Thoracic aorta (tissue), 2 donors: ENCODE data around the gene LRRC4B. TPM values are rescaled to one million over a fixed set of nuclear protein-coding genes. Genes with fewer than 3 reads are reported as not detected.

Experiments
- ATAC-seq: fragments of 150-250 bp; one replicate; pipeline ENCODE4 v1.8.0; 2017; ENCODE audit warnings: low read depth; ENCODE audit not compliant: insufficient number of reproducible peaks, low FRiP score
- DNase-seq: peaks from one replicate; pipeline ENCODE4 v3.0.0-alpha.2; 2020; ENCODE audit warnings: low spot score
- H3K27ac ChIP-seq, 2 donors: fragments of 200-600 bp; sonication (generic); 1 replicate in 1 of 2; 2 replicates in 1 of 2; pipeline ENCODE4 v1.5.1; 2016; ENCODE audit warnings: mild to moderate bottlenecking in 2 of 2, moderate library complexity in 2 of 2
- H3K27me3 ChIP-seq: fragments of 200-600 bp; sonication (generic); replicated peaks from 2 replicates; pipeline ENCODE4 v1.6.0; 2016; ENCODE audit warnings: mild to moderate bottlenecking; ENCODE audit not compliant: insufficient read depth
- H3K36me3 ChIP-seq: fragments of 200-600 bp; sonication (generic); one replicate; pipeline ENCODE4 v1.5.1; 2016
- H3K4me1 ChIP-seq, 2 donors: fragments of 200-600 bp; sonication (generic); 1 replicate in 1 of 2; 2 replicates in 1 of 2; pipeline versions ENCODE4 v1.5.1 to v1.6.0; 2016; ENCODE audit warnings: low read depth in 2 of 2, mild to moderate bottlenecking in 1 of 2; ENCODE audit not compliant: control insufficient read depth in 1 of 2
- H3K4me3 ChIP-seq: fragments of 200-600 bp; sonication (generic); 2 replicates; pipeline ENCODE4 v1.5.1; 2016; ENCODE audit warnings: mild to moderate bottlenecking
- H3K9me3 ChIP-seq: fragments of 200-600 bp; sonication (generic); 2 replicates; pipeline ENCODE4 v1.5.1; 2016
- CTCF ChIP-seq: fragments of 200-600 bp; sonication (generic); IDR thresholded peaks from one replicate; pipeline ENCODE4 v1.5.1; 2019; ENCODE audit warnings: antibody characterized with exemption
- total RNA-seq, 2 donors: library from RNA; depleted of rRNA; stranded (reverse); fragments of >200 nt; gene quantifications; one replicate each; pipeline versions ENCODE4 v1.1.0 to v1.2.3, GENCODE V29; 2016

Gene LRRC4B
- total RNA-seq, 2 donors from 2014 or later, result 5.3 to 13.7 TPM

GRCh38 chr19:50480281-50481111 is 87.7 kb downstream of the LRRC4B start:
- no peak overlapping the region for H3K4me3 ChIP-seq
- H3K36me3 ChIP-seq, result peaks cover 38% of the 10 kb centered on the region
- no peak for TF ChIP-seq CTCF
- no peaks in the 10 kb centered on the region for H3K27me3 ChIP-seq
- no peaks in the 10 kb centered on the region for H3K9me3 ChIP-seq
- ATAC-seq (no peak), DNase-seq (no peak)
- no peak overlapping the region for H3K27ac ChIP-seq
- peaks cover 8 to 17% of the 10 kb centered on the region in 2 donors for H3K4me1 ChIP-seq

DNA sequence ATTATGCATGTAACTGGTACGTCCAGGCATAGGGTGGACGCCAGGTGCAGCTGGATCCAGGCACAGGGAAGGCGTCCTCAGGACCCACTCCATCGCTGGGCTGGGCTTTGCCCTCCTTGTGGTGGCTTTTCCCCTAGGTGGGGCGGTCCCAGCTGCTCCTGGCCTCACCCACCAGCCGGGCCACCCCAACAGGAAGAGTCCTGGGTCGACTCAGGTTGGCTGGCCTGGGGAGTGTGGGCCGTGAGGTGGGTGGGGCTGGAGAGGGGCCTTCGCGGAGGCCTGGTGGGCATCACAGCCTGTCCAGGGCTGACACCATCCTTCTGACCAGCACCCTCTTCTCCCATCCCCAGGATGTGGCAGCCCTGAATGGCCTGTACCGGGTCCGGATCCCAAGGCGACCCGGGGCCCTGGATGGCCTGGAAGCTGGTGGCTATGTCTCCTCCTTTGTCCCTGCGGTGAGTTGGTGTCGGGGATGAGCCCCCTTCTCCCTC is 88.4 kb downstream of the LRRC4B start:
- no peak for DNase-seq
- no peaks in the 10 kb centered on the region for H3K27me3 ChIP-seq
- no peaks in the 10 kb centered on the region for H3K9me3 ChIP-seq
- no peak overlapping the region for H3K4me3 ChIP-seq
- no peak overlapping the region for H3K27ac ChIP-seq
- TF ChIP-seq CTCF, result no peak
- peaks cover 38% of the 10 kb centered on the region for H3K36me3 ChIP-seq
- peaks cover 8 to 17% of the 10 kb centered on the region in 2 donors for H3K4me1 ChIP-seq
- no peak for ATAC-seq

- no peak for ATAC-seq
- no peak overlapping the region for H3K27ac ChIP-seq
- H3K36me3 ChIP-seq, result peaks cover 38% of the 10 kb centered on the region
- no peak for DNase-seq
- peak; percentile 14 for TF ChIP-seq CTCF
- no peaks in the 10 kb centered on the region for H3K27me3 ChIP-seq
- no peak overlapping the region for H3K4me3 ChIP-seq
- no peaks in the 10 kb centered on the region for H3K9me3 ChIP-seq
- peaks cover 8 to 17% of the 10 kb centered on the region in 2 donors for H3K4me1 ChIP-seq
Observed at GRCh38 chr19:50478901-50479715, 89.1 kb downstream of the LRRC4B start.

DNA sequence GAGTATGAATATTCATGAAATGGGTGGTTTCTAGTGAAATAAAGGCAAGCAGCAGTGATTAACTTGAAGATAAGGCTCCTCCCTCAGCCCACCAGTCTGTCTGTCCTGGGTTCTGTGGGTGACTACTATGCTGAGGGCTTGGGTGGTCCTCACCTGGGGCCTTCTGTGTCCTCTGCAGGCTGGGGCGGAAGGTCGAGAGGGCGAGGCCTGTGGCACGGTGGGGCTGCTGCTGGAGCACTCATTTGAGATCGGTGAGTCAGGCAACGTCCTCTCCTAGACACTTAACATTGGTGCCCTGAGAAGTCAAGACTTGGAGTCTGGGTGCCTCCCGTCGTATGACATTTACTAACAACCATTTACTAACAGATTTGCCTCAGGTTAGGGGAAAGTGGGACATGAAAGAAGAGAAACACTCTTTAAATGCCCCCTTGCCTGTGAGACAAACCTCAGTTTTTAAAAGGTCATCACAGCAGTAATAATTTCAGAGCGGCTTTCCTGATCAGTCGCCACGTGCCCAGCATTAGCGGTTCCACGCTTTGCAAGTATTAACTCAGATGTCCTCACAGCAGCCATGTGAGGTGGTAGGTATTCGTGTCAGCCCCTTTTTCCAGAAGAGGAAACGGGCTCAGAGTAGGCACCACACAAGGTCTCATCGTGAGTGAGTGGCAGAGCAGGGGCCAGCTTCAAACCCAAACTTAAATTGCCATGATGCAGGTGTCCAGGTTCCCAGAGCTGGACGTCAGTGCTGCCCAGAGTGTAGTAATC is 90.3 kb downstream of the LRRC4B start:
- H3K4me3 ChIP-seq, result no peak overlapping the region
- H3K9me3 ChIP-seq, result no peaks in the 10 kb centered on the region
- H3K36me3 ChIP-seq, result peaks cover 34% of the 10 kb centered on the region
- no peaks in the 10 kb centered on the region for H3K27me3 ChIP-seq
- DNase-seq, result no peak
- H3K27ac ChIP-seq, result no peak overlapping the region
- ATAC-seq, result no peak
- TF ChIP-seq CTCF, result no peak
- peaks cover 8 to 17% of the 10 kb centered on the region in 2 donors for H3K4me1 ChIP-seq

- ATAC-seq (no peak), DNase-seq (no peak)
- H3K4me3 ChIP-seq, result peak overlapping the region; percentile 97
- no peaks in the 10 kb centered on the region for H3K27me3 ChIP-seq
- H3K9me3 ChIP-seq, result no peaks in the 10 kb centered on the region
- no peak overlapping the region for H3K27ac ChIP-seq
- TF ChIP-seq CTCF, result no peak
- peaks cover 28% of the 10 kb centered on the region for H3K36me3 ChIP-seq
- peaks cover 8 to 17% of the 10 kb centered on the region in 2 donors for H3K4me1 ChIP-seq
Observed at GRCh38 chr19:50476907-50477238, 91.4 kb downstream of the LRRC4B start.
